HepG2 (cell line): ENCODE data around the gene MBNL3. TPM values are rescaled to one million over a fixed set of nuclear protein-coding genes. Genes with fewer than 3 reads are reported as not detected.
A peak's percentile ranks its signal among the peaks of the same experiment; 100 is the strongest.

ENCODE experiments used
- CREM ChIP-seq, 2 experiments: sonication (generic) in 1 of 2; formaldehyde crosslinking in 1 of 2; IDR thresholded peaks; 2 replicates each; pipeline versions ENCODE4 v1.4.0 to v1.6.1; 2016 to 2020; ENCODE audit warnings: antibody characterized with exemption in 1 of 2, mild to moderate bottlenecking in 1 of 2, missing genetic modification reagents in 1 of 2
- EP300 ChIP-seq, 3 experiments: sonication (generic) in 1 of 3; formaldehyde crosslinking in 1 of 3; IDR thresholded peaks; 2 replicates each; pipeline versions ENCODE4 v1.5.1 to v1.6.1; 2011 to 2020; ENCODE audit warnings: low read depth in 2 of 3, low read length in 2 of 3, borderline replicate concordance in 1 of 3, improper control_type of control experiment in 1 of 3, mild to moderate bottlenecking in 1 of 3, missing genetic modification reagents in 1 of 3, moderate library complexity in 1 of 3
- FOSL2 ChIP-seq: sonication (generic); formaldehyde crosslinking; IDR thresholded peaks from 2 replicates; pipeline ENCODE4 v1.4.0; 2020; ENCODE audit warnings: missing genetic modification reagents
- FOXA1 ChIP-seq, 2 experiments: fragments of 450-650 bp in 1 of 2; sonication (generic) in 1 of 2; formaldehyde crosslinking in 1 of 2; IDR thresholded peaks; 2 replicates each; pipeline versions ENCODE4 v1.4.0 to v1.6.1; 2016 to 2020; ENCODE audit warnings: missing genetic modification reagents in 1 of 2
- FOXP1 ChIP-seq, 2 experiments: fragments of 450-650 bp in 1 of 2; IDR thresholded peaks; 2 replicates each; pipeline ENCODE4 v1.6.1; 2017 to 2018; ENCODE audit warnings: antibody characterized with exemption in 1 of 2
- HMG20A ChIP-seq: IDR thresholded peaks from 2 replicates; pipeline ENCODE4 v1.6.1; 2016; ENCODE audit warnings: borderline replicate concordance
- HNF4G ChIP-seq, 2 experiments: sonication (generic) in 1 of 2; formaldehyde crosslinking in 1 of 2; IDR thresholded peaks; 2 replicates each; pipeline versions ENCODE4 v1.4.0 to v1.6.1; 2011 to 2020; ENCODE audit warnings: borderline replicate concordance in 2 of 2, low read depth in 2 of 2, mild to moderate bottlenecking in 2 of 2, low read length in 1 of 2, missing genetic modification reagents in 1 of 2, moderate library complexity in 1 of 2
- HOXA7 ChIP-seq: sonication (generic); formaldehyde crosslinking; IDR thresholded peaks from 2 replicates; pipeline ENCODE4 v1.8.1; 2022; ENCODE audit warnings: mild to moderate bottlenecking, missing genetic modification reagents, moderate library complexity
- MED1 ChIP-seq: sonication (generic); formaldehyde crosslinking; IDR thresholded peaks from 2 replicates; pipeline ENCODE4 v1.4.0; 2020; ENCODE audit warnings: missing genetic modification reagents
- MZF1 ChIP-seq: sonication (generic); formaldehyde crosslinking; IDR thresholded peaks from 2 replicates; pipeline ENCODE4 v1.8.1; 2023; ENCODE audit warnings: mild to moderate bottlenecking, missing genetic modification reagents, borderline replicate concordance
- SMAD3 ChIP-seq: sonication (generic); formaldehyde crosslinking; IDR thresholded peaks from 2 replicates; pipeline ENCODE4 v1.4.0; 2020; ENCODE audit warnings: missing genetic modification reagents
- SOX5 ChIP-seq: IDR thresholded peaks from 2 replicates; pipeline ENCODE4 v1.6.1; 2016; ENCODE audit warnings: borderline replicate concordance
- SP1 ChIP-seq, 2 experiments: fragments of 450-650 bp in 1 of 2; sonication (generic) in 1 of 2; formaldehyde crosslinking in 1 of 2; IDR thresholded peaks; 2 replicates each; pipeline versions ENCODE4 v1.4.0 to v1.6.1; 2016 to 2020; ENCODE audit warnings: missing genetic modification reagents in 1 of 2
- SRF ChIP-seq: IDR thresholded peaks from 2 replicates; pipeline ENCODE4 v1.6.1; 2011; ENCODE audit warnings: mild to moderate bottlenecking, low read depth, low read length, moderate library complexity
- ZC3H13 ChIP-seq: sonication (generic); formaldehyde crosslinking; IDR thresholded peaks from 2 replicates; pipeline ENCODE4 v1.8.1; 2023; ENCODE audit warnings: mild to moderate bottlenecking, missing genetic modification reagents, moderate library complexity
- ZC3H4 ChIP-seq: sonication (generic); formaldehyde crosslinking; IDR thresholded peaks from 2 replicates; pipeline ENCODE4 v1.4.0; 2020; ENCODE audit warnings: missing genetic modification reagents, borderline replicate concordance
- ZMYM4 ChIP-seq: sonication (generic); formaldehyde crosslinking; IDR thresholded peaks from 2 replicates; pipeline ENCODE4 v1.8.1; 2023; ENCODE audit warnings: mild to moderate bottlenecking, missing genetic modification reagents
- ZNF343 ChIP-seq: sonication (generic); formaldehyde crosslinking; IDR thresholded peaks from 2 replicates; pipeline ENCODE4 v1.4.0; 2020; ENCODE audit warnings: mild to moderate bottlenecking, missing genetic modification reagents
- ZNF556 ChIP-seq: sonication (generic); formaldehyde crosslinking; IDR thresholded peaks from 2 replicates; pipeline ENCODE4 v1.4.0; 2020; ENCODE audit warnings: mild to moderate bottlenecking, missing genetic modification reagents, borderline replicate concordance
- ZNF557 ChIP-seq: sonication (generic); formaldehyde crosslinking; IDR thresholded peaks from 2 replicates; pipeline ENCODE4 v1.4.0; 2020; ENCODE audit warnings: missing genetic modification reagents
- ZNF570 ChIP-seq: sonication (generic); formaldehyde crosslinking; IDR thresholded peaks from 2 replicates; pipeline ENCODE4 v1.4.0; 2020; ENCODE audit warnings: mild to moderate bottlenecking, missing genetic modification reagents, borderline replicate concordance
- polyA plus RNA-seq, 8 experiments: library from polyadenylated mRNA; depleted of rRNA in 3 of 8; stranded (reverse) in 7 of 8; unstranded in 1 of 8; fragments of >200 nt; fragmentation: Illumina TruSeq in 4 of 8; extraction: Trizol in 4 of 8; gene quantifications; 2 replicates each; pipeline versions ENCODE4 v1.2.1 to v1.2.3, GENCODE V29; 2011 to 2016; ENCODE audit warnings: low read depth in 4 of 8, missing spikeins in 1 of 8, mixed read lengths in 1 of 8; ENCODE audit not compliant: insufficient read depth in 1 of 8
- total RNA-seq, 5 experiments: library from RNA; depleted of rRNA; stranded (reverse); fragments of >200 nt; fragmentation: Illumina TruSeq; extraction: Trizol; gene quantifications; 2 replicates each; pipeline ENCODE4 v1.2.3, GENCODE V29; 2016; ENCODE audit warnings: low read depth in 1 of 5
- TF ChIP-seq, protein P1 (sequence below): sonication (generic); formaldehyde crosslinking; conservative IDR thresholded peaks from 2 replicates; pipeline ENCODE4 v1.4.0; 2020; ENCODE audit warnings: missing genetic modification reagents
- TF ChIP-seq, protein P2 (sequence below): sonication (generic); formaldehyde crosslinking; IDR thresholded peaks from 2 replicates; pipeline ENCODE4 v1.4.0; 2020; ENCODE audit warnings: mild to moderate bottlenecking, low read depth, missing genetic modification reagents
- TF ChIP-seq, protein P3 (sequence below): sonication (generic); formaldehyde crosslinking; conservative IDR thresholded peaks from 2 replicates; pipeline ENCODE4 v1.4.0; 2020; ENCODE audit warnings: mild to moderate bottlenecking, missing genetic modification reagents, moderate library complexity

Gene MBNL3
- total and polyA plus RNA-seq, 2 of the 13 experiments (the other 11 are each of a cell fraction or from before 2014, with no cell fraction given), result 155 to 257 TPM

- TF ChIP-seq, protein P1, sequence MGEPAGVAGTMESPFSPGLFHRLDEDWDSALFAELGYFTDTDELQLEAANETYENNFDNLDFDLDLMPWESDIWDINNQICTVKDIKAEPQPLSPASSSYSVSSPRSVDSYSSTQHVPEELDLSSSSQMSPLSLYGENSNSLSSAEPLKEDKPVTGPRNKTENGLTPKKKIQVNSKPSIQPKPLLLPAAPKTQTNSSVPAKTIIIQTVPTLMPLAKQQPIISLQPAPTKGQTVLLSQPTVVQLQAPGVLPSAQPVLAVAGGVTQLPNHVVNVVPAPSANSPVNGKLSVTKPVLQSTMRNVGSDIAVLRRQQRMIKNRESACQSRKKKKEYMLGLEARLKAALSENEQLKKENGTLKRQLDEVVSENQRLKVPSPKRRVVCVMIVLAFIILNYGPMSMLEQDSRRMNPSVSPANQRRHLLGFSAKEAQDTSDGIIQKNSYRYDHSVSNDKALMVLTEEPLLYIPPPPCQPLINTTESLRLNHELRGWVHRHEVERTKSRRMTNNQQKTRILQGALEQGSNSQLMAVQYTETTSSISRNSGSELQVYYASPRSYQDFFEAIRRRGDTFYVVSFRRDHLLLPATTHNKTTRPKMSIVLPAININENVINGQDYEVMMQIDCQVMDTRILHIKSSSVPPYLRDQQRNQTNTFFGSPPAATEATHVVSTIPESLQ, result no peak
- TF ChIP-seq FOSL2 (CRISPR knock-in tag) (no peak), ZC3H13 (CRISPR knock-in tag) (no peak), ZNF557 (CRISPR knock-in tag) (no peak), MZF1 (CRISPR knock-in tag) (no peak), HOXA7 (CRISPR knock-in tag) (no peak), SOX5 (CRISPR knock-in tag) (peak; percentile 58; the same call in 1 of the 2 replicates), ZNF343 (CRISPR knock-in tag) (no peak), ZNF556 (CRISPR knock-in tag) (no peak), ZC3H4 (no peak), SMAD3 (CRISPR knock-in tag) (0 out of 2 replicates have a peak, but pooled peaks have one; percentile 17), SP1 (IDR thresholded peaks at IDR 0.05) (no peak), SP1 (CRISPR knock-in tag; IDR thresholded peaks at IDR 0.05) (no peak), HNF4G (IDR thresholded peaks at IDR 0.05; ENCODE audit: borderline replicate concordance, low read depth, low read length) (0 out of 2 replicates have a peak, but pooled peaks have one; percentile 30), HNF4G (CRISPR knock-in tag; IDR thresholded peaks at IDR 0.05; ENCODE audit: borderline replicate concordance, low read depth) (no peak), ZMYM4 (no peak), EP300 (IDR thresholded peaks at IDR 0.05; ENCODE audit: low read depth in 2 of 2, low read length in 2 of 2) (peak in 1 of 2 experiments; percentile 62; a peak in 2 of 4 replicates), EP300 (CRISPR knock-in tag; IDR thresholded peaks at IDR 0.05; ENCODE audit: borderline replicate concordance) (no peak; the same call in 1 of the 2 replicates), FOXP1 (IDR thresholded peaks at IDR 0.05) (no peak), FOXP1 (CRISPR knock-in tag; IDR thresholded peaks at IDR 0.05) (peak; percentile 56; the same call in 1 of the 2 replicates), CREM (IDR thresholded peaks at IDR 0.05) (no peak), CREM (CRISPR knock-in tag; IDR thresholded peaks at IDR 0.05) (no peak), ZNF570 (CRISPR knock-in tag) (no peak), SRF (0 out of 2 replicates have a peak, but pooled peaks have one; percentile 40), FOXA1 (IDR thresholded peaks at IDR 0.05) (no peak), FOXA1 (CRISPR knock-in tag; IDR thresholded peaks at IDR 0.05) (0 out of 2 replicates have a peak, but pooled peaks have one; percentile 9), MED1 (peak; percentile 46; the same call in 1 of the 2 replicates), HMG20A (CRISPR knock-in tag) (peak; percentile 14; the same call in 1 of the 2 replicates)
- TF ChIP-seq, protein P2, sequence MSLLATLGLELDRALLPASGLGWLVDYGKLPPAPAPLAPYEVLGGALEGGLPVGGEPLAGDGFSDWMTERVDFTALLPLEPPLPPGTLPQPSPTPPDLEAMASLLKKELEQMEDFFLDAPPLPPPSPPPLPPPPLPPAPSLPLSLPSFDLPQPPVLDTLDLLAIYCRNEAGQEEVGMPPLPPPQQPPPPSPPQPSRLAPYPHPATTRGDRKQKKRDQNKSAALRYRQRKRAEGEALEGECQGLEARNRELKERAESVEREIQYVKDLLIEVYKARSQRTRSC (CRISPR knock-in tag), result no peak
- TF ChIP-seq, protein P3, sequence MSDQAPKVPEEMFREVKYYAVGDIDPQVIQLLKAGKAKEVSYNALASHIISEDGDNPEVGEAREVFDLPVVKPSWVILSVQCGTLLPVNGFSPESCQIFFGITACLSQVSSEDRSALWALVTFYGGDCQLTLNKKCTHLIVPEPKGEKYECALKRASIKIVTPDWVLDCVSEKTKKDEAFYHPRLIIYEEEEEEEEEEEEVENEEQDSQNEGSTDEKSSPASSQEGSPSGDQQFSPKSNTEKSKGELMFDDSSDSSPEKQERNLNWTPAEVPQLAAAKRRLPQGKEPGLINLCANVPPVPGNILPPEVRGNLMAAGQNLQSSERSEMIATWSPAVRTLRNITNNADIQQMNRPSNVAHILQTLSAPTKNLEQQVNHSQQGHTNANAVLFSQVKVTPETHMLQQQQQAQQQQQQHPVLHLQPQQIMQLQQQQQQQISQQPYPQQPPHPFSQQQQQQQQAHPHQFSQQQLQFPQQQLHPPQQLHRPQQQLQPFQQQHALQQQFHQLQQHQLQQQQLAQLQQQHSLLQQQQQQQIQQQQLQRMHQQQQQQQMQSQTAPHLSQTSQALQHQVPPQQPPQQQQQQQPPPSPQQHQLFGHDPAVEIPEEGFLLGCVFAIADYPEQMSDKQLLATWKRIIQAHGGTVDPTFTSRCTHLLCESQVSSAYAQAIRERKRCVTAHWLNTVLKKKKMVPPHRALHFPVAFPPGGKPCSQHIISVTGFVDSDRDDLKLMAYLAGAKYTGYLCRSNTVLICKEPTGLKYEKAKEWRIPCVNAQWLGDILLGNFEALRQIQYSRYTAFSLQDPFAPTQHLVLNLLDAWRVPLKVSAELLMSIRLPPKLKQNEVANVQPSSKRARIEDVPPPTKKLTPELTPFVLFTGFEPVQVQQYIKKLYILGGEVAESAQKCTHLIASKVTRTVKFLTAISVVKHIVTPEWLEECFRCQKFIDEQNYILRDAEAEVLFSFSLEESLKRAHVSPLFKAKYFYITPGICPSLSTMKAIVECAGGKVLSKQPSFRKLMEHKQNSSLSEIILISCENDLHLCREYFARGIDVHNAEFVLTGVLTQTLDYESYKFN, result peak; percentile 56; the same call in 1 of the 2 replicates
These were observed 5.3 kb downstream of the MBNL3 start (continued) for GRCh38 chrX:132483488-132483887.
